ENCODE measurements around the gene CDH2.

DNA sequence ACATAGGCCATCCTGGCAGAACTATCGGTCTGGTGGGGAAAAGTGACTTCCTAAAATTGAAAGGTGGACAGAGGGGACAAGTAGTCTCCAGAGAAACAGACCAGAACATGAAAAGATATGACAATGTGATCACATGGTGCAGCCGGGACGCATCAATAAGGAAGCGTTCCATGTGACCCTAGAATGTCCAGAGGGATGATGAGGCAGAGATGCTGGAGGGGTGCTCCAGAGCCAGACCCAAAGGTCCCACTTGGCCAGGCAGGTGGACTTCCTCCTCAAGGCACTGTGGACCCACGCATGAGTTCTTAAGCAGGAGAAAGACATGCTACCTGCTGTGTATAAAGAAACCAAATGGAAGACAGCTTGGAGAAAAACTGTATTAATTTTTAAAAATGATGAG, 50.2 kb downstream of the CDH2 start:
- TF ChIP-seq POLR2AphosphoS5 (IDR thresholded peaks at IDR 0.05; ENCODE audit: borderline replicate concordance, low read depth, low read length) (no peak), EZH2 (IDR thresholded peaks at IDR 0.05) (no peak)

Measured in SK-N-MC (cell line).